DOHH2 (cell line): ENCODE results near the gene SMURF1.

Source experiments
- CTCF ChIP-seq: fragments of 200-600 bp; sonication (generic); IDR thresholded peaks from one replicate; pipeline ENCODE4 v1.5.1; 2014; ENCODE audit warnings: antibody characterized with exemption, mild to moderate bottlenecking, low read depth, low read length; ENCODE audit not compliant: poor library complexity, severe bottlenecking
- EZH2phosphoT487 ChIP-seq: fragments of 200-600 bp; sonication (generic); IDR thresholded peaks from 2 replicates; pipeline ENCODE4 v1.6.1; 2017; ENCODE audit warnings: borderline replicate concordance, mild to moderate bottlenecking, antibody characterized with exemption, low read length, moderate library complexity, mixed read lengths

GRCh38 chr7:99040104-99040958, 103.6 kb downstream of the SMURF1 start:
- TF ChIP-seq CTCF (peak; percentile 91), EZH2phosphoT487 (no peak)
